Endothelial cell of umbilical vein (primary cell): Measurements from ENCODE around the gene STX8.

Experiments
- EZH2 ChIP-seq: IDR thresholded peaks from 2 replicates; pipeline ENCODE4 v1.6.1; 2012; ENCODE audit warnings: borderline replicate concordance, low read depth, mild to moderate bottlenecking, moderate library complexity, low read length, inconsistent platforms; ENCODE audit not compliant: severe bottlenecking
- FOS ChIP-seq: IDR thresholded peaks from 2 replicates; pipeline ENCODE4 v1.6.1; 2011; ENCODE audit warnings: mild to moderate bottlenecking, low read length, moderate library complexity, borderline replicate concordance; ENCODE audit not compliant: insufficient read depth
- GATA2 ChIP-seq: IDR thresholded peaks from 2 replicates; pipeline ENCODE4 v1.7.0; 2011; ENCODE audit warnings: low read depth, mild to moderate bottlenecking, moderate library complexity, mixed read lengths, low read length; ENCODE audit not compliant: insufficient read length, insufficient read depth
- JUN ChIP-seq: IDR thresholded peaks from 2 replicates; pipeline ENCODE4 v1.6.1; 2011; ENCODE audit warnings: borderline replicate concordance, low read depth; ENCODE audit not compliant: insufficient read length, insufficient read depth
- MYC ChIP-seq: IDR thresholded peaks from one replicate; pipeline ENCODE4 v1.6.1; 2011; ENCODE audit warnings: mild to moderate bottlenecking, low read depth, low read length
- POLR2A ChIP-seq: IDR thresholded peaks from 2 replicates; pipeline ENCODE4 v1.6.1; 2012; ENCODE audit warnings: low read depth, mild to moderate bottlenecking, control low read depth, low read length
- POLR2AphosphoS5 ChIP-seq: IDR thresholded peaks from 2 replicates; pipeline ENCODE4 v1.6.1; 2012; ENCODE audit warnings: low read depth, mild to moderate bottlenecking, control low read depth, low read length, moderate library complexity; ENCODE audit not compliant: insufficient read depth
- TF ChIP-seq, protein P1 (sequence below), 2 donors: IDR thresholded peaks; 1 replicate in 1 of 2; 2 replicates in 1 of 2; pipeline ENCODE4 v1.5.1; 2011; ENCODE audit warnings: low read length in 2 of 2, mild to moderate bottlenecking in 2 of 2, moderate library complexity in 2 of 2, control low read depth in 1 of 2, inconsistent platforms in 1 of 2, low read depth in 1 of 2; ENCODE audit not compliant: insufficient read depth in 1 of 2; ENCODE audit errors: extremely low read depth in 1 of 2
- TF ChIP-seq, protein P2 (sequence below): IDR thresholded peaks from 2 replicates; pipeline ENCODE4 v1.6.1; 2011; ENCODE audit not compliant: insufficient read depth, insufficient read length

DNA sequence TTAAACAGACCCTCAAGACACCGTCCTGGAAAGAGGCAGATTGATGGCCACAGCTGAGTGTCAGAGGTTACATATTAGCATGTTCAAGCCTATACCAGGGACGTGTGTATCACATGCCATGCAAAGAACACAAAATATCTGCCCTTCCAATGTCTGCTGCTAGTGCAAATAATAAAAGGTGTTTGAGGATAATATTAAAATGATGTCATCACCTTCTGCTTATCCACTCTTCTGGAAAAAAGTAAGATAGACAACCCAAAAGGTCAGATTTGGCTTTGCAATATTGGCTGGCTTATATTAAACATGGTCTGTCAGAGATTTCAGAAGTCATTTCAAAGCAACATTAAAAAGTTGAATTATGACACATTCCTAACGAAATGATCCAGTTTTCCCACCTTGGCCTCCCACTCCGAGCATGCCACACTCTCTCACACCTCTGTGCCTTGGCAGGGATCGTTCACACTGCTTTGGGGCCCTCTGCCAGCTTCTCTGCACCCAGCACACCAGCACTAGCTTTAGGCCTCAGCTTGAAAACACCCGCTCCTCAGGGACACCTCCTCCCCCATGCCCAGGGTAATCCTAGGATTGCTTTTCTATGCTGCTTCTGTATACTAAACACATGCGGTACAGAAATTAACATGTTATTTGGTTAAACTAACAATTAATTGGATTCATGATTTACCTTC, 306.1 kb downstream of the STX8 start:
- TF ChIP-seq JUN (no peak), POLR2A (no peak), POLR2AphosphoS5 (no peak), EZH2 (no peak), MYC (no peak), FOS (no peak), GATA2 (no peak)
- TF ChIP-seq, protein P1, sequence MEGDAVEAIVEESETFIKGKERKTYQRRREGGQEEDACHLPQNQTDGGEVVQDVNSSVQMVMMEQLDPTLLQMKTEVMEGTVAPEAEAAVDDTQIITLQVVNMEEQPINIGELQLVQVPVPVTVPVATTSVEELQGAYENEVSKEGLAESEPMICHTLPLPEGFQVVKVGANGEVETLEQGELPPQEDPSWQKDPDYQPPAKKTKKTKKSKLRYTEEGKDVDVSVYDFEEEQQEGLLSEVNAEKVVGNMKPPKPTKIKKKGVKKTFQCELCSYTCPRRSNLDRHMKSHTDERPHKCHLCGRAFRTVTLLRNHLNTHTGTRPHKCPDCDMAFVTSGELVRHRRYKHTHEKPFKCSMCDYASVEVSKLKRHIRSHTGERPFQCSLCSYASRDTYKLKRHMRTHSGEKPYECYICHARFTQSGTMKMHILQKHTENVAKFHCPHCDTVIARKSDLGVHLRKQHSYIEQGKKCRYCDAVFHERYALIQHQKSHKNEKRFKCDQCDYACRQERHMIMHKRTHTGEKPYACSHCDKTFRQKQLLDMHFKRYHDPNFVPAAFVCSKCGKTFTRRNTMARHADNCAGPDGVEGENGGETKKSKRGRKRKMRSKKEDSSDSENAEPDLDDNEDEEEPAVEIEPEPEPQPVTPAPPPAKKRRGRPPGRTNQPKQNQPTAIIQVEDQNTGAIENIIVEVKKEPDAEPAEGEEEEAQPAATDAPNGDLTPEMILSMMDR (IDR thresholded peaks at IDR 0.05; ENCODE audit: extremely low read depth in 1 of 2, insufficient read depth in 1 of 2, low read depth in 1 of 2, low read length in 2 of 2): no peak
- TF ChIP-seq, protein P2, sequence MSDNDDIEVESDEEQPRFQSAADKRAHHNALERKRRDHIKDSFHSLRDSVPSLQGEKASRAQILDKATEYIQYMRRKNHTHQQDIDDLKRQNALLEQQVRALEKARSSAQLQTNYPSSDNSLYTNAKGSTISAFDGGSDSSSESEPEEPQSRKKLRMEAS: no peak
